Measurements from ENCODE around the gene NCF1. TPM values are rescaled to one million over a fixed set of nuclear protein-coding genes. Genes with fewer than 3 reads are reported as not detected.
"Not testable (repeated sequence)": the region's sequence is repeated elsewhere in the genome, so short reads cannot be mapped to it uniquely, and the experiment has no call there.

Gene NCF1
- total and polyA plus RNA-seq, 3 experiments from 2014 or later: 0.27 to 7.7 (median 0.92) TPM

- H3K27me3 Mint-ChIP-seq; H3K4me3 ChIP-seq (ENCODE audit: low read length); H3K4me3 Mint-ChIP-seq; H3K27ac Mint-ChIP-seq; H3K36me3 ChIP-seq (ENCODE audit: insufficient read depth, low read length); H3K4me1 Mint-ChIP-seq; H3K36me3 Mint-ChIP-seq; POLR2A ChIA-PET; H3K27ac ChIP-seq (ENCODE audit: low read depth, low read length); H3K9me3 Mint-ChIP-seq; CTCF ChIA-PET; H3K9me3 ChIP-seq (ENCODE audit: low read length); H3K4me1 ChIP-seq (ENCODE audit: insufficient read depth, low read length); DNase-seq; H3K27me3 ChIP-seq (ENCODE audit: insufficient read depth, low read length, poor library complexity, severe bottlenecking): not testable (repeated sequence)
Measured at GRCh38 chr7:74815882-74816281, 42.1 kb downstream of the NCF1 start.

GRCh38 chr7:74820146-74820805 is 46.5 kb downstream of the NCF1 start:
- H3K4me3 ChIP-seq (ENCODE audit: low read length); H3K9me3 Mint-ChIP-seq; H3K27ac Mint-ChIP-seq; DNase-seq; H3K9me3 ChIP-seq (ENCODE audit: low read length); H3K4me3 Mint-ChIP-seq; H3K4me1 ChIP-seq (ENCODE audit: insufficient read depth, low read length); H3K36me3 ChIP-seq (ENCODE audit: insufficient read depth, low read length); H3K27me3 Mint-ChIP-seq; CTCF ChIA-PET; H3K27me3 ChIP-seq (ENCODE audit: insufficient read depth, low read length, poor library complexity, severe bottlenecking); H3K27ac ChIP-seq (ENCODE audit: low read depth, low read length); H3K36me3 Mint-ChIP-seq; H3K4me1 Mint-ChIP-seq; POLR2A ChIA-PET: not testable (repeated sequence)

- H3K4me3 Mint-ChIP-seq; POLR2A ChIA-PET; DNase-seq; H3K27me3 ChIP-seq (ENCODE audit: insufficient read depth, low read length, poor library complexity, severe bottlenecking); H3K27me3 Mint-ChIP-seq; H3K27ac ChIP-seq (ENCODE audit: low read depth, low read length); H3K9me3 ChIP-seq (ENCODE audit: low read length); CTCF ChIA-PET; H3K36me3 Mint-ChIP-seq; H3K9me3 Mint-ChIP-seq; H3K27ac Mint-ChIP-seq; H3K36me3 ChIP-seq (ENCODE audit: insufficient read depth, low read length); H3K4me3 ChIP-seq (ENCODE audit: low read length); H3K4me1 Mint-ChIP-seq; H3K4me1 ChIP-seq (ENCODE audit: insufficient read depth, low read length): not testable (repeated sequence)
Measured at GRCh38 chr7:74821259-74821658, 47.4 kb downstream of the NCF1 start.

- POLR2A ChIA-PET; H3K4me1 Mint-ChIP-seq; H3K9me3 ChIP-seq (ENCODE audit: low read length); H3K27me3 Mint-ChIP-seq; H3K36me3 ChIP-seq (ENCODE audit: insufficient read depth, low read length); H3K27me3 ChIP-seq (ENCODE audit: insufficient read depth, low read length, poor library complexity, severe bottlenecking); H3K27ac Mint-ChIP-seq; H3K36me3 Mint-ChIP-seq; H3K9me3 Mint-ChIP-seq; H3K4me3 Mint-ChIP-seq; DNase-seq; CTCF ChIA-PET; H3K27ac ChIP-seq (ENCODE audit: low read depth, low read length); H3K4me1 ChIP-seq (ENCODE audit: insufficient read depth, low read length); H3K4me3 ChIP-seq (ENCODE audit: low read length): not testable (repeated sequence)
Measured at GRCh38 chr7:74829959-74830358, 56.1 kb downstream of the NCF1 start.

GRCh38 chr7:74830411-74830810 is 56.6 kb downstream of the NCF1 start:
- H3K36me3 ChIP-seq (ENCODE audit: insufficient read depth, low read length); DNase-seq; H3K27ac ChIP-seq (ENCODE audit: low read depth, low read length); POLR2A ChIA-PET; H3K9me3 Mint-ChIP-seq; H3K9me3 ChIP-seq (ENCODE audit: low read length); H3K27me3 ChIP-seq (ENCODE audit: insufficient read depth, low read length, poor library complexity, severe bottlenecking); H3K27me3 Mint-ChIP-seq; H3K4me3 Mint-ChIP-seq; CTCF ChIA-PET; H3K4me1 Mint-ChIP-seq; H3K27ac Mint-ChIP-seq; H3K4me3 ChIP-seq (ENCODE audit: low read length); H3K36me3 Mint-ChIP-seq; H3K4me1 ChIP-seq (ENCODE audit: insufficient read depth, low read length): not testable (repeated sequence)

Other genes with a start within 250 kb of the NCF1 start
- gene GTF2I, start 116.3 kb upstream of the NCF1 start, total RNA-seq: 100 to 1,000 TPM; 176 TPM
- gene GTF2I, start 116.3 kb upstream of the NCF1 start, polyA plus RNA-seq: 71.3 TPM
- 1 to 10 TPM; 6.1 to 8.0 TPM for gene GTF2IRD2, start 77.6 kb downstream of the NCF1 start, total RNA-seq
- 16.5 TPM for gene GTF2IRD2, start 77.6 kb downstream of the NCF1 start, polyA plus RNA-seq
- 1 to 10 TPM; 6.3 to 6.8 TPM for gene CASTOR2, start 190.7 kb downstream of the NCF1 start, total RNA-seq
- 0.69 TPM for gene CASTOR2, start 190.7 kb downstream of the NCF1 start, polyA plus RNA-seq

All from CD8-positive, alpha-beta memory T cell (primary cell).